OCI-LY7 (cell line): ENCODE data around the gene MIS18A.

Experiments used
- EZH2phosphoT487 ChIP-seq: fragments of 200-600 bp; sonication (generic); IDR thresholded peaks from 2 replicates; pipeline ENCODE4 v1.6.1; 2018; ENCODE audit warnings: low read depth, borderline replicate concordance, mild to moderate bottlenecking, mixed run types, antibody characterized with exemption, low read length, moderate library complexity, mixed read lengths
- TF ChIP-seq, protein P1 (sequence below): fragments of 200-600 bp; sonication (generic); conservative IDR thresholded peaks from 2 replicates; pipeline ENCODE4 v1.5.1; 2014; ENCODE audit warnings: mild to moderate bottlenecking, antibody characterized with exemption, low read length, moderate library complexity, mixed read lengths

DNA sequence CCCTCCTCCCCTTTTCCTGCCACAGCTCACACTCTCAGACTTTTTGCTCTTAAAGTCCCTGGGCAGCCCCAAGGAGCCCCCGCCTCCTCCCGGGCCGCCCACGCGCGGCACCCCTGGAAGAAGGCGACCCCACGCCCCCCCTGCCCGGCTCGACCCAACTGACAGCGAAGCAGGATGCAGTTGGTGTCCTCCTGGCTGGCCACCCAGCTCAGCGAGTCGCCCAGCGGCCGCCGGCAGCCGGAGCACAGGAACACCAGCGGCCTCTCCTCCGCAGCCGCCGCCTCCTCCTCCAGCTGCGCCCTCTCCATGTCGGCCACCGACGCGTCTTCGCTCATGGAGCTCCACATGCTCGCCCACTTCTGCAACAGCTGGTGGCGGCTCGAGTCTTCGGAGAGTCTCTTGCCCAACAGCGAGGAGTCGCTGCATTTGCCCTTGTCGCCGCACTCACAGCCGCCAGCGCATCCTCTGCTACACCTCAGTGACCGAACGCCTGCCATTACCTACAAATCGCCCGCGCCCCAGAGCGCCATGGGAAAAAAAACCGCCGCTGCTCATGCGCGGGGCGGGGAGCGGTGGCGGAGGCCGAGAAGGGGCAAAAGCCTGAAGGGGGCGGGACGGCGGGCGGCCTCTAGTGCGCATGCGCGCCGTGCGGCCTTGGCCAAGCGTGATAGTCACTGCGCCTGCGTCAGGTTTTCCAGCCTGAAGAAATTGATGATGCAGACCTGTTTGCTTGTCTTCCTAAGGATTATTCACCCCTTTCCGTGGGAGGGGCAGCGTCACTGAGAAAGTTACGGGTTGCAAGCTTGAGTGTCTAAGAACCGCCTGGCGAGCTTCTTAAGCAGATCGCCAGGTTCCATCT is at the start of gene MIS18A:
- TF ChIP-seq, protein P1, sequence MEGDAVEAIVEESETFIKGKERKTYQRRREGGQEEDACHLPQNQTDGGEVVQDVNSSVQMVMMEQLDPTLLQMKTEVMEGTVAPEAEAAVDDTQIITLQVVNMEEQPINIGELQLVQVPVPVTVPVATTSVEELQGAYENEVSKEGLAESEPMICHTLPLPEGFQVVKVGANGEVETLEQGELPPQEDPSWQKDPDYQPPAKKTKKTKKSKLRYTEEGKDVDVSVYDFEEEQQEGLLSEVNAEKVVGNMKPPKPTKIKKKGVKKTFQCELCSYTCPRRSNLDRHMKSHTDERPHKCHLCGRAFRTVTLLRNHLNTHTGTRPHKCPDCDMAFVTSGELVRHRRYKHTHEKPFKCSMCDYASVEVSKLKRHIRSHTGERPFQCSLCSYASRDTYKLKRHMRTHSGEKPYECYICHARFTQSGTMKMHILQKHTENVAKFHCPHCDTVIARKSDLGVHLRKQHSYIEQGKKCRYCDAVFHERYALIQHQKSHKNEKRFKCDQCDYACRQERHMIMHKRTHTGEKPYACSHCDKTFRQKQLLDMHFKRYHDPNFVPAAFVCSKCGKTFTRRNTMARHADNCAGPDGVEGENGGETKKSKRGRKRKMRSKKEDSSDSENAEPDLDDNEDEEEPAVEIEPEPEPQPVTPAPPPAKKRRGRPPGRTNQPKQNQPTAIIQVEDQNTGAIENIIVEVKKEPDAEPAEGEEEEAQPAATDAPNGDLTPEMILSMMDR: 0 out of 2 replicates have a peak, but pooled peaks have one; percentile 17
- TF ChIP-seq EZH2phosphoT487: no peak
